K562 (cell line): ENCODE measurements around the gene IL10. TPM values are rescaled to one million over a fixed set of nuclear protein-coding genes. Genes with fewer than 3 reads are reported as not detected.
A peak's percentile ranks its signal among the peaks of the same experiment; 100 is the strongest.

ENCODE experiments used
- NR1H2 ChIP-seq: sonication (generic); formaldehyde crosslinking; IDR thresholded peaks from 2 replicates; pipeline ENCODE4 v1.4.0; 2020; ENCODE audit warnings: mild to moderate bottlenecking, missing genetic modification reagents
- RBBP5 ChIP-seq: fragments of 200-600 bp; sonication (generic); IDR thresholded peaks from 2 replicates; pipeline ENCODE4 v1.6.1; 2012; ENCODE audit warnings: borderline replicate concordance, mild to moderate bottlenecking, low read length, control low read depth, inconsistent platforms; ENCODE audit not compliant: insufficient read depth, poor library complexity, severe bottlenecking
- ZNF347 ChIP-seq: fragments of 450-650 bp; formaldehyde crosslinking; IDR thresholded peaks from 2 replicates; pipeline ENCODE4 v1.4.0; 2020; ENCODE audit warnings: low read depth, mild to moderate bottlenecking, moderate library complexity
- polyA plus RNA-seq, 8 experiments: library from polyadenylated mRNA; depleted of rRNA in 4 of 8; stranded (reverse) in 5 of 8; unstranded in 3 of 8; fragments of >200 nt; fragmentation: Nextera tagmentation in 2 of 8; fragmentation: Illumina TruSeq in 1 of 8; extraction: Ambion mirVana in 2 of 8; extraction: Trizol in 1 of 8; gene quantifications; 2 replicates each; pipeline versions ENCODE4 v1.2.1 to v1.2.3, GENCODE V29; 2011 to 2014; ENCODE audit warnings: inconsistent platforms in 1 of 8, missing spikeins in 1 of 8
- total RNA-seq, 7 experiments: library from RNA; depleted of rRNA in 6 of 7; stranded (reverse); fragments of >200 nt in 6 of 7; fragmentation: Illumina TruSeq in 2 of 7; extraction: Trizol in 2 of 7; gene quantifications; 2 replicates each; pipeline versions ENCODE4 v1.2.1 to v1.2.3, GENCODE V29; 2011 to 2021; ENCODE audit warnings: low replicate concordance in 1 of 7
- TF ChIP-seq, protein P1 (sequence below), 2 experiments: fragments of 450-650 bp; formaldehyde crosslinking in 1 of 2; IDR thresholded peaks; 2 replicates each; pipeline versions ENCODE4 v1.4.0 to v1.6.1; 2014 to 2020; ENCODE audit warnings: mild to moderate bottlenecking in 2 of 2, borderline replicate concordance in 1 of 2, low read depth in 1 of 2
- TF ChIP-seq, protein P2 (sequence below): fragments of 450-650 bp; formaldehyde crosslinking; IDR thresholded peaks from 2 replicates; pipeline ENCODE4 v1.4.0; 2020; ENCODE audit warnings: mild to moderate bottlenecking, moderate library complexity

The IL10 gene
- total and polyA plus RNA-seq, 9 of the 15 experiments (the other 6 are each of a cell fraction or from before 2014, with no cell fraction given), result 0.29 TPM; not detected in 8

DNA sequence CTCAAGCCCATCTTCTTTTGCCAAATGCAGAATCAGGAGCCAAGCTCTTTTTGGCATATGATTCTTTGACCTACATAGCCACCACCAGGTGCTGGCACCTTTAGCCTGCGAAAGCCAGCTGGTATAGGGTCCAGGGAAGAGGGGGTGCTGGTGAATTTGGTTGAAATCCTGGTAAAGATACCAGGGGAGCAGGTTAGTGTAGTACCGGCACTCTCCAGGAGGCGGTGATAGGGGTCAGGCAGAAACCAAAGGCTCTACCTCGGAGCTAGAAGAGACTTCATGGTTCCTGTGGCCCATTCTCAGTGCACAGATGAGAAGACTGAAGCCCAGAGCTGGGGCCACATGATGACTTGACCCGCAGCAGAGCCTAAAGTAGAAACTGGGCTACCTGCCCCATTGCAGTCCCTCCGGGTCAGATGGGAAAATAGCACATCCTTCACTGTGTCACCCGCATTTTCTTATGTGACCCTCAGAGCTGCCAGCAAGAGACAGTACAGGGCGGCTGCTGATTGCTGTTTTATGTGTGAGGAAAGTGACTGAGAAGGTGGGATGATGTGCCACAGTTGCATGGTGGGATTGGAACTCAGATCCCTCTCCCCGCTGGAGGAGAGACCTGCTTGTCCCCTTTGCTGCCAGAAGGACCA lies 37.7 kb downstream of the IL10 start (continued):
- no peak for TF ChIP-seq ZNF347 (CRISPR knock-in tag)
- TF ChIP-seq NR1H2 (CRISPR knock-in tag), result no peak
- TF ChIP-seq, protein P1, sequence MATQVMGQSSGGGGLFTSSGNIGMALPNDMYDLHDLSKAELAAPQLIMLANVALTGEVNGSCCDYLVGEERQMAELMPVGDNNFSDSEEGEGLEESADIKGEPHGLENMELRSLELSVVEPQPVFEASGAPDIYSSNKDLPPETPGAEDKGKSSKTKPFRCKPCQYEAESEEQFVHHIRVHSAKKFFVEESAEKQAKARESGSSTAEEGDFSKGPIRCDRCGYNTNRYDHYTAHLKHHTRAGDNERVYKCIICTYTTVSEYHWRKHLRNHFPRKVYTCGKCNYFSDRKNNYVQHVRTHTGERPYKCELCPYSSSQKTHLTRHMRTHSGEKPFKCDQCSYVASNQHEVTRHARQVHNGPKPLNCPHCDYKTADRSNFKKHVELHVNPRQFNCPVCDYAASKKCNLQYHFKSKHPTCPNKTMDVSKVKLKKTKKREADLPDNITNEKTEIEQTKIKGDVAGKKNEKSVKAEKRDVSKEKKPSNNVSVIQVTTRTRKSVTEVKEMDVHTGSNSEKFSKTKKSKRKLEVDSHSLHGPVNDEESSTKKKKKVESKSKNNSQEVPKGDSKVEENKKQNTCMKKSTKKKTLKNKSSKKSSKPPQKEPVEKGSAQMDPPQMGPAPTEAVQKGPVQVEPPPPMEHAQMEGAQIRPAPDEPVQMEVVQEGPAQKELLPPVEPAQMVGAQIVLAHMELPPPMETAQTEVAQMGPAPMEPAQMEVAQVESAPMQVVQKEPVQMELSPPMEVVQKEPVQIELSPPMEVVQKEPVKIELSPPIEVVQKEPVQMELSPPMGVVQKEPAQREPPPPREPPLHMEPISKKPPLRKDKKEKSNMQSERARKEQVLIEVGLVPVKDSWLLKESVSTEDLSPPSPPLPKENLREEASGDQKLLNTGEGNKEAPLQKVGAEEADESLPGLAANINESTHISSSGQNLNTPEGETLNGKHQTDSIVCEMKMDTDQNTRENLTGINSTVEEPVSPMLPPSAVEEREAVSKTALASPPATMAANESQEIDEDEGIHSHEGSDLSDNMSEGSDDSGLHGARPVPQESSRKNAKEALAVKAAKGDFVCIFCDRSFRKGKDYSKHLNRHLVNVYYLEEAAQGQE (IDR thresholded peaks at IDR 0.05; ENCODE audit: borderline replicate concordance), result peak; percentile 75
- TF ChIP-seq, protein P1 (CRISPR knock-in tag; IDR thresholded peaks at IDR 0.05; ENCODE audit: low read depth), result no peak
- TF ChIP-seq, protein P2, sequence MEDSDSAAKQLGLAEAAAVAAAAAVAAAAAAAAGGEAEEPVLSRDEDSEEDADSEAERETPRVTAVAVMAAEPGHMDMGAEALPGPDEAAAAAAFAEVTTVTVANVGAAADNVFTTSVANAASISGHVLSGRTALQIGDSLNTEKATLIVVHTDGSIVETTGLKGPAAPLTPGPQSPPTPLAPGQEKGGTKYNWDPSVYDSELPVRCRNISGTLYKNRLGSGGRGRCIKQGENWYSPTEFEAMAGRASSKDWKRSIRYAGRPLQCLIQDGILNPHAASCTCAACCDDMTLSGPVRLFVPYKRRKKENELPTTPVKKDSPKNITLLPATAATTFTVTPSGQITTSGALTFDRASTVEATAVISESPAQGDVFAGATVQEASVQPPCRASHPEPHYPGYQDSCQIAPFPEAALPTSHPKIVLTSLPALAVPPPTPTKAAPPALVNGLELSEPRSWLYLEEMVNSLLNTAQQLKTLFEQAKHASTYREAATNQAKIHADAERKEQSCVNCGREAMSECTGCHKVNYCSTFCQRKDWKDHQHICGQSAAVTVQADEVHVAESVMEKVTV (CRISPR knock-in tag), result peak; percentile 85
- no peak for TF ChIP-seq RBBP5
- TF ChIP-seq, all 486 proteins: peak for 17
